Subcutaneous adipose tissue (tissue), 4 donors: ENCODE results near the gene OVOL2. TPM values are rescaled to one million over a fixed set of nuclear protein-coding genes. Genes with fewer than 3 reads are reported as not detected.

Experiments used
- total RNA-seq, 4 donors: library from RNA; depleted of rRNA; stranded (reverse); fragments of >200 nt; gene quantifications; one replicate each; pipeline ENCODE4 v1.1.0, GENCODE V29; 2016
- TF ChIP-seq, protein P1 (sequence below): fragments of 450-650 bp; IDR thresholded peaks from one replicate; pipeline ENCODE4 v1.5.1; 2016; ENCODE audit warnings: low read depth, mild to moderate bottlenecking, control low read depth, antibody characterized with exemption, moderate library complexity

Gene OVOL2
- total RNA-seq, 4 donors from 2014 or later = not detected

DNA sequence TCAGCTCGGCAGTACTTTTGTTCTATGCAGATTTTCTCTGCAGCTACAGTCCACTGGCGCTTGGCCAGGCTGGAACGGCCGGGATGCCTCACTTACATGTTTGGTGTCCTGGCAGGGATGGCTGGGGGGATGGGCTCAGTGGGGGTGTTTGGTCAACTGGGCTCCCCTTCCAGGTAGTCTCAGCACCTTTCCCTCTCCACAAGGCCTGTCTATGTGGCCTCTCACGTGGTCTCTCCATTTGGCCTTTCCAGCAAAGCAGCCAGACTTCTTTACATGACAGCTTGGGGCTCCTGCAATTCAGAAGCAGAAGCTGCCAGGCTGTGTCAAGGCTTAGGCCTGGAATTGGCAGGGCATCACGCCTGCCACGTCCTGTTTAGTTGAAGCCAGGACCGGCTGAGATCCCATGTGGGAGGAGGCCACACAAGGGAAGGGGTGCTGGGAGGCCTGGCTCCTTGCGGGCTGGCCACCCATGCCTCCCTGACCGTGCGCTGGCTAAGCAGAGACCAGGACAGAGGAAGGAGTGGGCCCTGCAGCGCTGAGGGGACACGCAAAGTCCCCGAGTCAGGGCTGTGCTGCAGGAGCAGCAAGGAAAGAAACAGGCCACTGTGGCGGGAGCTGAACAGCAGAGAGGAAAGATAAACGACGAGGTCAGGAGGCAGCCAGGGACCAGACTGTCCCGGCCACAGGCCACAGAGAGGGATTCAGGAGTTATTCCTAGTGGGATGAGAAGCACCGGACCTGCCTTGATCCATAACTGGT, 50.0 kb downstream of the OVOL2 start:
- TF ChIP-seq, protein P1, sequence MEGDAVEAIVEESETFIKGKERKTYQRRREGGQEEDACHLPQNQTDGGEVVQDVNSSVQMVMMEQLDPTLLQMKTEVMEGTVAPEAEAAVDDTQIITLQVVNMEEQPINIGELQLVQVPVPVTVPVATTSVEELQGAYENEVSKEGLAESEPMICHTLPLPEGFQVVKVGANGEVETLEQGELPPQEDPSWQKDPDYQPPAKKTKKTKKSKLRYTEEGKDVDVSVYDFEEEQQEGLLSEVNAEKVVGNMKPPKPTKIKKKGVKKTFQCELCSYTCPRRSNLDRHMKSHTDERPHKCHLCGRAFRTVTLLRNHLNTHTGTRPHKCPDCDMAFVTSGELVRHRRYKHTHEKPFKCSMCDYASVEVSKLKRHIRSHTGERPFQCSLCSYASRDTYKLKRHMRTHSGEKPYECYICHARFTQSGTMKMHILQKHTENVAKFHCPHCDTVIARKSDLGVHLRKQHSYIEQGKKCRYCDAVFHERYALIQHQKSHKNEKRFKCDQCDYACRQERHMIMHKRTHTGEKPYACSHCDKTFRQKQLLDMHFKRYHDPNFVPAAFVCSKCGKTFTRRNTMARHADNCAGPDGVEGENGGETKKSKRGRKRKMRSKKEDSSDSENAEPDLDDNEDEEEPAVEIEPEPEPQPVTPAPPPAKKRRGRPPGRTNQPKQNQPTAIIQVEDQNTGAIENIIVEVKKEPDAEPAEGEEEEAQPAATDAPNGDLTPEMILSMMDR = no peak

DNA sequence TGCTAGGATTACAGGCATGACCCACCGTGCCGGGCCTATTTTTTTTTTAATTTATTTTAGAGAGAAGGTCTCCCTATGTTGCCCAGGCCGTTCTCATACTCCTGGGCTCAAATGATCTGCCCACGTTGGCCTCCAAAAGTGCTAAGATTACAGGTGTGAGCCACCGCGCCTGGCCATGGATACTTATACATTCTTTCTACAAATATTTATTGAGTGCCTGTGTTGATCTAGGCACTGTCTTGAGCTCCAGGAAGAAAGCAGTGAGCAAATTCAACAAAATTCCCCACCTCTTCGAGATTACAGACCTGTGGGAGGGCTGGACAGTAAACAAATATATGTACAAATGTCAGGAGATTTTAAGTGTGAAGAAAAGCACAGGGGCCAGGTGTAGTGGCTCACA, 51.0 kb downstream of the OVOL2 start:
- TF ChIP-seq, protein P1 = no peak

DNA sequence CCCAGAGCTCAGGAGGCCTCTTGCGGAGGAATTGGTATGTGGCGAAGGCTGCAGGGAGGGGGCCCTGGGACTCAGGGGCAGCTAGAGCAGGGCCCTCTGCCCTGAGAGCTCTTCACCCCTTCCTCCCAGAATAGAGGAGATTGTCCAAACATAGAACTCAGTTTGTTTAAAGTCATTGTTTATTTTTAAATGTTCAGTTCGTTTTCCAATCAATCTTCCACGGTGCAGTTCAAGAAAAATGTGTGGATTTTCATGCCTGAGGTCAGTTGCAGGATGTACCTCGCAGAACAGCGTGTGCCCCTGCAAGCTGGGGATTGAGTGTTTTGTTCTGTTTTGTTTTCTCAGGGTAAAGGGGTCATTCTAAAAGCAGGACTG, 51.7 kb downstream of the OVOL2 start:
- TF ChIP-seq, protein P1 = no peak

DNA sequence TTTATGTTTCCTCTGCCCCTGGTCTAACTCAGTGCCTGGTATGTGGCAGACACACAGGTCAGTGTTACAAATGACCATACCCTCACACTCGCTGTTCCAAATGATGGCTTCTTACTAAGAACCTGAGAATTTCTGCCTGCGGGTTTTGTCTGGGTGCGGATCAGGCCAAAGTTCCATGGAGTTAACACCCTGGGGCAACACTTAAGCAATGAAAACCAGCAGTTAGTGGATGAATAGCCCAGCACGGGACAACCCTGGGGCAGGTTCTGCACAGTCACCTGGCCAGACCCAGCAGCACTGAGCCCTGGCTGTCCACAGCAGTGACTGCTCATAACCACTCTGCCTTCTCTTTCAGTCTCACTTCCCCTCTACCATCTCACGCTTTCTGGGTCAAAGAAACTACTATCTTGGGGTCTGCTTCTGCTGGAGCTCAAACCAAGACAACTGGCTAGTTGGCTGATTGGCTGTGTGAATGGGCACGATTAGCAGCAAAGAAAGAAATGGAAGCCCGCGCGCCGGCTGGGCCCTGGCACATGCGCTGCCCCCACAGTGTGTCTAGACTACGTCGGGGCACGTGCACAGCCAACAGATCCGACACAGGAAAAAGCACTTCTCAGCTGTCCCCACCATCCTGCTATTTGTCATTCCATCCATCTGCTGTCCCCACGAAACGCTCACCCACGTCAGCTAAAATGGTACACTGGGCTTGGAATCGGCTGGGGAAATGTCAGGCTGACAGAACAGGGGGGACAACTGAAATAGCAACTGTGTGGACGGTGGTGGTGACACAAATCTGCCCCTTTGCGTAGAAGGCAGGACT, 52.3 kb downstream of the OVOL2 start:
- TF ChIP-seq, protein P1 = no peak

DNA sequence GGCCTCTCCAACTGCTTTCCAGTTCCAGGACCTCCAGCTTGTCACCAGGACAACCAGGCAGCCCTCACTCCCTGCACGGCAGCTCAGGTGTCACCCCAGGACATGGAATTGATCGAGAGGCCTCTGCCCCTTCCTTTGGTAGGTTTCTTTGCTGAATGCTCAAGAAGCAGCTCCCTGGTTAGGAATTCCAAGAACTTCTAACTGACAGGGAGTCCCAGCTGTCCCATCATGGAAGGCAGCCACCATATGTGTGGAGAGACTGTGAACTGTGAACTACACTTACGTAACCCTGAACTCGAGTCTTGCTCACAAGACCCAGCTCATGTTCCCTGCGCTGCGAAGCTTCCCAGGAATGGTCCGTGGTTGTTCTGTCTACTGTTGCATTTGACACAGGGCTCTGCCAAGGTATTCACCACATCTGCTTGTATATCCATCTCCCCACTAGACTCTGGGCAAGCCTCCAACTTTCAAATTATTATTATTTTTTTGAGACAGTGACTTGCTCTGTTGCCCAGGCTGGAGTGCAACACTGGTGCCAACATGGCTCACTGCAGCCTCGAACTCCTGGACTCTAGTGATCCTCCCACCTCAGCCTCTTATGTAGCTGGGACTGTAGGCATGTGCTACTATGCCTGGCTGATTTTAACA, 53.2 kb downstream of the OVOL2 start:
- TF ChIP-seq, protein P1 = no peak

DNA sequence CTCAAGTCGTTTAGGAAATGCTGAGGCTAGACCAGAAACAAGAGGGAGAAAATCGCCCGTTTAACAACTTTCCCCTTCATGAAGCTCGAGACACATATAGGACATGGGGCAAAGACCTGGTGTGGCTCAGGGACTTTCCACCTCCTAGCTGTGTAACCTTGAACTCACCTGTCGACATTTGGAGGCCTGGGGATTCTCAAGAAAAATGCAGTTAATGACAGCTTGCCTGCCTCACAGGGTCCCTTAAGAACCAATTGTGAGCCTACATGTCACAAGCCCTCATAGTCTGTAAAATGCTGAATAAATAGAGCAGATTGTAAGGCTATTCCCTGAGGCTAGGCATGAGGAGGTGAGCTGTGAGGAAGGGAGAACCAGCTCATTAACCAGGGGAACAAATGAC, 53.8 kb downstream of the OVOL2 start:
- TF ChIP-seq, protein P1 = no peak
